WI38 (cell line): Measurements from ENCODE around the gene PRM1.

Experiments used
- H3K4me3 ChIP-seq: 2 replicates; pipeline ENCODE4 v1.5.1; 2011; ENCODE audit warnings: low read depth, mild to moderate bottlenecking, control low read depth, low read length
- TF ChIP-seq, protein P1 (sequence below): IDR thresholded peaks from 2 replicates; pipeline ENCODE4 v1.5.1; 2012; ENCODE audit warnings: low read depth, mild to moderate bottlenecking, control low read depth, low read length

PRM1 gene

DNA sequence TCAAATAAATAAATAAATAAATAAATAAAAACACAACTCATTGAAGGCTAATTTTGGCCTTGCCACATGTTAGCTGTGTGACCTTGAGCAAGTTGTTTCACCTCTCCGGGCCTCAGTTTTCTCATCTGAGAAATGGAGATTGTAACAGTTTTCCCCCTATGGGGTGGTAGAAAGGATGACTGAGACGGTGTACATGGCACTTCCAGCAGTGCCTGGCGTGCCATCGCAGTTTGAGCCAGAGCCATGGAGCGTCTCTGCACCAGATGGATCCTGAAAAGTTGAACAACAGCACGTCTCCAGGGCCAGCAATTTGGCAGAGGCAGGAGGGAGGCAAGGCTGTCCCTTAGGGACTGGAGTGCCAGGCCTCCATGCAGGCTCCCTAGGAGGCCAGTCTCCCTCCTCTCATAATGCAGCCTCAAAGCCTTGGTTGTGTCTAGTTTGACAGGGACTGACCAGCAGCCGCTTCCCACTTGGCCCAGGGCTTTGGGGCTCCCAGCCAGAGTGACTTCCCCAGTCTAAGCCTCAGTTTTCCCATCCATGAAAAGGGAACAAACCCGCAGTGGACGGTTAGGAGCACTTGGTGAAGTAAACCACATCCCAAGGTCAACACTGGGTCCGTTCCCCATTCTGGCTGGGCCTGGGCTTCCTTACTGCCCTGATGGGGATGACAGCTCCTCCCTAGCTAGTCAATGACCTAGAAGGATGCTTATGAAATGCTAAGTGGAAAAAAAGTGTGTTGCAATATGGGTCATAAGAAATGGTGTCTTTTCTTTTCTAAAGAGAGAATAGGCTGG, 44.5 kb downstream of the PRM1 start:
- TF ChIP-seq, protein P1, sequence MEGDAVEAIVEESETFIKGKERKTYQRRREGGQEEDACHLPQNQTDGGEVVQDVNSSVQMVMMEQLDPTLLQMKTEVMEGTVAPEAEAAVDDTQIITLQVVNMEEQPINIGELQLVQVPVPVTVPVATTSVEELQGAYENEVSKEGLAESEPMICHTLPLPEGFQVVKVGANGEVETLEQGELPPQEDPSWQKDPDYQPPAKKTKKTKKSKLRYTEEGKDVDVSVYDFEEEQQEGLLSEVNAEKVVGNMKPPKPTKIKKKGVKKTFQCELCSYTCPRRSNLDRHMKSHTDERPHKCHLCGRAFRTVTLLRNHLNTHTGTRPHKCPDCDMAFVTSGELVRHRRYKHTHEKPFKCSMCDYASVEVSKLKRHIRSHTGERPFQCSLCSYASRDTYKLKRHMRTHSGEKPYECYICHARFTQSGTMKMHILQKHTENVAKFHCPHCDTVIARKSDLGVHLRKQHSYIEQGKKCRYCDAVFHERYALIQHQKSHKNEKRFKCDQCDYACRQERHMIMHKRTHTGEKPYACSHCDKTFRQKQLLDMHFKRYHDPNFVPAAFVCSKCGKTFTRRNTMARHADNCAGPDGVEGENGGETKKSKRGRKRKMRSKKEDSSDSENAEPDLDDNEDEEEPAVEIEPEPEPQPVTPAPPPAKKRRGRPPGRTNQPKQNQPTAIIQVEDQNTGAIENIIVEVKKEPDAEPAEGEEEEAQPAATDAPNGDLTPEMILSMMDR: no peak
- H3K4me3 ChIP-seq: no peak overlapping the region

DNA sequence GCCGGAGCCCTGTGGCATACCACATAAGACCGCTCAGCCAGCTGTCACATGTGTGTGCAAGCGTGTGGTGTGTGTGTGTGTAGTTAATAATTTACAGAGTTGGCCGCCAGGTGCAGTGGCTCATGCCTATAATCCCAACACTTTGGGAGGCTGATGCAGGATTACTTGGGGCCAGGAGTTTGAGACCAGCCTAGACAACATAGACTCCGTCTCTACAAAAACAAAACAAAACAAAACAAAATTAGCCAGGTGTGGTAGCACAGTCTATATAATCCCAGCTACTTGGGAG, 45.5 kb downstream of the PRM1 start:
- H3K4me3 ChIP-seq: no peak overlapping the region
- TF ChIP-seq, protein P1: no peak

DNA sequence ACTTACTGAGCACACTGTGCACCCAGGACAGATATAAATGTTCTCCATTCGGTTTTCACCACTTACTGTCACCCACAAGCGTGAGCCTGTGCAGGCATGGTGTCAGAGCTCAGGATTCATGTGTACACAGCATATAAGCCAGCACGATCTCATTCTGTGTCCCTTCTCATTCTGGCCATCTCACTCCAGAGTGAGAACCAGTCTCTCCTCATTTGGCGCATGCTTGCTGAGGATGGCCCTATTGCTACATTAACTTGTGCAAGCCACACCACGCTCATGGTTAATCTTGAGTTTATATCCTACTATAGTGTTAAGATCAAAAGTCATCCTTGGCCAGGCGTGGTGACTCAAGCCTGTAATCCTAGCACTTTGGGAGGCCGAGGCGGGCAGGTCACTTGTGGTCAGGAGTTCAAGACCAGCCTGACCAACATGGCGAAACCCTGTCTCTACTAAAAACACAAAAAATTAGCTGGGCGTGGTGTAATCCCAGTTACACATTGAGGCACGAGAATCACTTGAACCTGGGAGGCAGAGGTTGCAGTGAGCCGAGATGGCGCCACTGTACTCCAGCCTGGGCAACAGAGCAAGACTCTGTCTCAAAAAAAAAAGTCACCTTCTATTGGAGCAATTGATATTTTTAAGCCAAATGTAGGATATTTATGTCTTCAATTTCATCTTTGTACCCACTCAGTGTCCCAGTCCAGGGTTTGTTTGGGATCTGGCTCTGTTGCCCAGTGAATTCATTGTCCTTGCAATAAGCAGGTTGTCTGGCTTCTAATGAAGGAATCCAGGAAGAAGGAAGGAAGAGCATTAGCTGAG, 46.0 kb downstream of the PRM1 start:
- TF ChIP-seq, protein P1: no peak
- no peak overlapping the region for H3K4me3 ChIP-seq

DNA sequence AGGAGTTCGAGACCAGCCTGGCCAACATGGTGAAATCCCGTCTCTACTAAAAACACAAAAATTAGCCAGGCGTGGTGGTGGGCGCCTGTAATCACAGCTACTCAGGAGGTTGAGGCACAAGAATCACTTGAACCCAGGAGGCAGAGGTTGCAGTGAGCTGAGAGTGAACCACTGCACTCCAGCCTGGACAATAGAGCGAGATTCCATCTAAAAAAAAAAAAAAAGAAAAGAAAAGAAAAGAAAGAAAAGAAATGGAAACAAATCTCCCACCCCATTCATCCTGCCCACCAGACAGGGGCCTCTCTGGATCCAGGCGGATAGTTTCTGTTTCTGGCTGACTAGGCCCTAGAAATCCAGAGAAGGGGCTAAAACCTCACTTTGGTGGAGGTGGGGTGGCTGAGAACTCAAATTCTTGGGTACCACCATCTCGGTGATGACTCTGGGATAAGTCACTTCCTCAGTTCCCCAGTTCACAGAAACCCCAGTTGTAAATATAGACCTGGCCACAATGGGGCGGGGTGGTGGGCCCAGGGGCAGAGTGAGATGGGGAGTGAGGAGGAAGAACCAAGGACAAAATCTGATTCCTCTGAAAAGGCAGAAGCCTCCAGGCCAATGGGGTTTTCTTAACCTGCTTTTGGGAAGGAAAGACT, 47.3 kb downstream of the PRM1 start:
- no peak overlapping the region for H3K4me3 ChIP-seq
- TF ChIP-seq, protein P1: no peak

DNA sequence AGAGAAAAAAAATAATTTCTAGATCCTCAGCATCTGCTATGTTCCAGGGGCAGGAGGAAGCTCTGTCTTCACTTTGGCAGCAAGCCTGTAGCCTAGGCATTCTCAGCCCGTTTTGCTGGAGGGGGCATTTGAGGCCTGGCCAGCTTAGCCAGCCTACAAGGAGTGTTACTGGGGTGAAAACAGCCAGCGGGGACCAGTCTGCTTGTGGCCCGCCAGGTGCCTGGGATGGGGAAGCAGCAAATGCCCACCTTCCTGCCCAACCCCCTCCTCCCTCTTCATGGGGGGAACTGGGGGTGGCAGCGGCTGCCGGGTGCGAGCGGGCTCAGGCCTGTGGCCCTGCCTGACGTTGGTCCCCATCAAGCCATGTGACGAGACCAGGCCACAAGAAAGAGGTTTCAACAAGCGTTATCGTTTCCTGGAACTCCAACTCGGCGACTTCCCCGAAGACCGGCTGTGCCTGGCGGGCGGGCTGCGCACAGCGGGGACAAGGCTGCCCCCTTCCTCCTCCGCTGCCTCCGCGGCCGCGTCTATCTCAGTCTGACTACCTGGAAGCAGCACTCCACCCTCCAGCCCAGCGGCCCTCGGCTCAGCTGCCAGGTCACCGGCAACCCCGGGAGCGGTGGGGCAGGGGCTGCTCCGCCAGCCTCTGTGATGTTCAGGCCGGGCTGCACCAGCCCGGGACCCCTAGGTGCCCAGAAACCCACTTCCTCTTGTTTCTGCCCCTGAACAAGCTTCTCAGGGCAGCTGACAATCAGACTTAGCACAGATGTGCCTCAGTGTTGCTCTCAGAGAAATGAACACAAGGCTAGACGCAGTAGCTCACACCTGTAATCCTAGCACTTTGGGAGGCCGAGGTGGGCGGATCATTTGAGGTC, 48.0 kb downstream of the PRM1 start:
- TF ChIP-seq, protein P1: no peak

DNA sequence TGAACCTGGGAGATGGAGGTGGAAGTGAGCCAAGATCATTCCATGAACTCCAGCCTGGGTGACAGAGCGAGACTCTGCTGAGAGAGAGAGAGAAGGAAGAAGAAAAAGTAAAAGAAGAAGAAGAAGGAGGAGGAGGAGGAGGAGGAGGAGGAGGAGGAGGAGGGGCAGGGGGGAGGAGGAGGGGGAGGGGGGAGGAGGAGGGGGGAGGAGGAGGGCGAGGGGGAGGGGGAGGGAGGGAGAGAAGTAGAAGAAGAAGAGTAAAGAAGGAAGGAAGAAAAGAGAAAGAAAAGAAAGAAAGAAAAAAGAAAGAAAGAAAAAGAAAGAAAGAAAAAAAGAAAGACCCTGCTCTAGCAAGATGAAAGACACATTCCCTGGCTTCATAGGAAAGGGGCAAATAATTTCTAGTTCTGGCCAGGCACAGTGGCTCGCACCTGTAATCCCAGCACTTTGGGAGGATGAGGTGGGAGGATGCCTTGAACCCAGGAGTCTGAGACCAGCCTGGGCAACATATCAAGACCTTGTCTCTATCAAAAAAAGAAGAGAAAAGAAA, 48.8 kb downstream of the PRM1 start:
- TF ChIP-seq, protein P1: no peak
- no peak overlapping the region for H3K4me3 ChIP-seq

More for the DNA sequence above, 48.0 kb downstream of the PRM1 start:
- no peak overlapping the region for H3K4me3 ChIP-seq
